ENCODE results near the gene LSM10. TPM values are rescaled to one million over a fixed set of nuclear protein-coding genes. Genes with fewer than 3 reads are reported as not detected.

The LSM10 gene
- total and polyA plus RNA-seq, 2 donors (not counting 1 experiment from before 2014, with no cell fraction given), result 19.2 to 33.5 TPM

- no peak for DNase-seq (ENCODE audit: low read depth in 2 of 2)
- H3K4me3 ChIP-seq (replicated peaks in 1 of 4; ENCODE audit: control extremely low read depth in 1 of 4, insufficient read depth in 1 of 4, low read depth in 3 of 4, low read length in 4 of 4), result no peak overlapping the region
- no peaks in the 10 kb centered on the region for H3K4me1 ChIP-seq (ENCODE audit: control insufficient read depth, extremely low read depth, insufficient read depth, low read length)
- no peaks in the 10 kb centered on the region for H3K27me3 ChIP-seq (ENCODE audit: control insufficient read depth, insufficient read depth, low read length)
- TF ChIP-seq EZH2 (IDR thresholded peaks at IDR 0.05; ENCODE audit: low read length, missing control alignments), result no peak
- TF ChIP-seq CTCF (conservative IDR thresholded peaks at IDR 0.05 in 1 of 2, IDR thresholded peaks at IDR 0.05 in 1 of 2; ENCODE audit: low read depth in 1 of 2, low read length in 2 of 2), result no peak
- H3K79me2 ChIP-seq (ENCODE audit: control insufficient read depth, insufficient read depth, low read length), result peaks cover 13% of the 10 kb centered on the region
- no peak overlapping the region for H3K27ac ChIP-seq (ENCODE audit: insufficient read depth, low read length)
- H3K9ac ChIP-seq (ENCODE audit: insufficient read depth, low read length), result no peak overlapping the region
- no peak overlapping the region for H2AFZ ChIP-seq (ENCODE audit: low read length)
- no peaks in the 10 kb centered on the region for H4K20me1 ChIP-seq (ENCODE audit: control insufficient read depth, extremely low read depth, insufficient read depth, low read length)
- H3K4me2 ChIP-seq (ENCODE audit: extremely low read depth, insufficient read depth, low read length), result no peak overlapping the region
- peaks cover 21% of the 10 kb centered on the region for H3K36me3 ChIP-seq (ENCODE audit: control insufficient read depth, insufficient read depth, low read length)
- H3K9me3 ChIP-seq (ENCODE audit: control insufficient read depth, insufficient read depth, low read depth, low read length), result no peaks in the 10 kb centered on the region
Observed at GRCh38 chr1:36359383-36359782, 38.3 kb downstream of the LSM10 start.

DNA sequence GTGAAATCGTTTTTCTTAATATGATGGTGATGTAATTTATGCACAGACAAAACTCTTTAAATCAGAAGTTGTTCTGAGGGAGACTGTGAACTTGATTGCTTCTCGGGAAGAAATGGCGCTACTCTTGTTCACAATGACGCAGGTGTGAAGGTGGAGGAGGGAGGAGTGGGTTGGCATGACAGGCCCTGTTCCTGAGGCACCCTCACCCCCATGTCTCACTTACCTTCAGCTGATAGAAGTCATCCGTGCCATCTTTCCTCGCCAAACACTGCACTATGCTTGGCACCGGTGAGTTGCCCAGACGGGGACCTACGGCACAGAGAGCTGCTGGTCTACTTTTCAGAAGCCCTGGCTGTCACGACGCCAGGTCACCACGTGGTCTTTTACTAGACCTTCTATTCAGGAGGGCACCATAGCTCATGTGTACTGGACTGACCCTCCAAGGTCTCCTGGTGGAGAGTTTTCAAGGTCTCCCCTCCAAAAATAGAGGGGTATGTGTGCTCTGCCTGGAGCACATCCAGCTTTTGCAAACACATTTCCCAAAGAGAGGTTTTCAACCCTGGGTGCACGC, 39.1 kb downstream of the LSM10 start:
- Histone ChIP-seq H3K9me3 (ENCODE audit: control insufficient read depth, insufficient read depth, low read depth, low read length) (no peaks in the 10 kb centered on the region), H3K79me2 (ENCODE audit: control insufficient read depth, insufficient read depth, low read length) (peaks cover 11% of the 10 kb centered on the region), H3K27ac (ENCODE audit: insufficient read depth, low read length) (no peak overlapping the region), H3K4me2 (ENCODE audit: extremely low read depth, insufficient read depth, low read length) (no peak overlapping the region), H2AFZ (ENCODE audit: low read length) (no peak overlapping the region), H3K4me3 (replicated peaks in 1 of 4; ENCODE audit: control extremely low read depth in 1 of 4, insufficient read depth in 1 of 4, low read depth in 3 of 4, low read length in 4 of 4) (no peak overlapping the region), H4K20me1 (ENCODE audit: control insufficient read depth, extremely low read depth, insufficient read depth, low read length) (no peaks in the 10 kb centered on the region), H3K27me3 (ENCODE audit: control insufficient read depth, insufficient read depth, low read length) (no peaks in the 10 kb centered on the region), H3K36me3 (ENCODE audit: control insufficient read depth, insufficient read depth, low read length) (peaks cover 23% of the 10 kb centered on the region), H3K9ac (ENCODE audit: insufficient read depth, low read length) (no peak overlapping the region), H3K4me1 (ENCODE audit: control insufficient read depth, extremely low read depth, insufficient read depth, low read length) (peaks cover 3% of the 10 kb centered on the region)
- TF ChIP-seq EZH2 (IDR thresholded peaks at IDR 0.05; ENCODE audit: low read length, missing control alignments) (no peak), CTCF (conservative IDR thresholded peaks at IDR 0.05 in 1 of 2, IDR thresholded peaks at IDR 0.05 in 1 of 2; ENCODE audit: low read depth in 1 of 2, low read length in 2 of 2) (no peak)
- DNase-seq (ENCODE audit: low read depth in 2 of 2), result no peak

DNA sequence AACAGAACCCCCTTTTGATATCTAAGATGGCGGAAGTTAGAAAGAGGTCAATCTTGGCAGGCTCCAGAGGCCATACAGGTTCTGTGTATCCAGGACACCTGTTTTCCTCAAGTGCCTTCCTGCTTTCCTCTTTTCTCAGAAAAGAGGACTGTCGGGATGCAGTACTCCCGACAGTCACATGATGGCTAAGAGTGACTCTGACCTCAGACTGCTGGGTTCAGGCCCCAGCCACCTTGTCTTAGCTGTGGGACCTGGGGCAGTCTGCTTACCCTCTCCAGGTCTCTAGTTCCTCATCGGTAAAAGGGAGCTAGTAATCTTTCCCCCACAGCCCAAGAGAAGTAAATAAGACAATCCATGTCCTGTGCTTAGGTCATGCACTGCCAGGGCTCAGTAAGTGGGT, 41.9 kb downstream of the LSM10 start:
- Histone ChIP-seq H3K4me1 (ENCODE audit: control insufficient read depth, extremely low read depth, insufficient read depth, low read length) (peaks cover 30% of the 10 kb centered on the region), H3K9ac (ENCODE audit: insufficient read depth, low read length) (no peak overlapping the region), H3K27me3 (ENCODE audit: control insufficient read depth, insufficient read depth, low read length) (no peaks in the 10 kb centered on the region), H4K20me1 (ENCODE audit: control insufficient read depth, extremely low read depth, insufficient read depth, low read length) (no peaks in the 10 kb centered on the region), H3K36me3 (ENCODE audit: control insufficient read depth, insufficient read depth, low read length) (peaks cover 27% of the 10 kb centered on the region), H3K79me2 (ENCODE audit: control insufficient read depth, insufficient read depth, low read length) (peaks cover 6% of the 10 kb centered on the region), H3K27ac (ENCODE audit: insufficient read depth, low read length) (no peak overlapping the region), H3K4me2 (ENCODE audit: extremely low read depth, insufficient read depth, low read length) (no peak overlapping the region), H2AFZ (ENCODE audit: low read length) (no peak overlapping the region), H3K4me3 (replicated peaks in 1 of 4; ENCODE audit: control extremely low read depth in 1 of 4, insufficient read depth in 1 of 4, low read depth in 3 of 4, low read length in 4 of 4) (no peak overlapping the region), H3K9me3 (ENCODE audit: control insufficient read depth, insufficient read depth, low read depth, low read length) (no peaks in the 10 kb centered on the region)
- TF ChIP-seq EZH2 (IDR thresholded peaks at IDR 0.05; ENCODE audit: low read length, missing control alignments), result no peak
- no peak for TF ChIP-seq CTCF (conservative IDR thresholded peaks at IDR 0.05 in 1 of 2, IDR thresholded peaks at IDR 0.05 in 1 of 2; ENCODE audit: low read depth in 1 of 2, low read length in 2 of 2)
- DNase-seq (ENCODE audit: low read depth in 2 of 2), result no peak
